IPS-18a (cell line): ENCODE measurements around the gene RFX7.

Experiments
- H3K27ac ChIP-seq: one replicate; pipeline ENCODE4 v1.5.1; 2013; ENCODE audit warnings: low read length
- H3K27me3 ChIP-seq: one replicate; pipeline ENCODE4 v1.6.1; 2013; ENCODE audit warnings: mild to moderate bottlenecking, low read length; ENCODE audit not compliant: control insufficient read depth, insufficient read depth
- H3K36me3 ChIP-seq: one replicate; pipeline ENCODE4 v1.6.1; 2013; ENCODE audit warnings: low read depth, low read length; ENCODE audit not compliant: control insufficient read depth
- H3K4me1 ChIP-seq: one replicate; pipeline ENCODE4 v1.6.1; 2013; ENCODE audit warnings: low read depth, low read length; ENCODE audit not compliant: control insufficient read depth
- H3K4me3 ChIP-seq: one replicate; pipeline ENCODE4 v1.5.1; 2013; ENCODE audit warnings: low read length
- H3K9ac ChIP-seq: one replicate; pipeline ENCODE4 v1.6.1; 2013; ENCODE audit warnings: mild to moderate bottlenecking, low read length, moderate library complexity
- H3K9me3 ChIP-seq: one replicate; pipeline ENCODE4 v1.6.1; 2013; ENCODE audit warnings: low read depth, low read length; ENCODE audit not compliant: control insufficient read depth

The RFX7 gene

GRCh38 chr15:56241374-56242105, 2.1 kb downstream of the RFX7 start:
- H3K9ac ChIP-seq, result peak overlapping the region; percentile 69

DNA sequence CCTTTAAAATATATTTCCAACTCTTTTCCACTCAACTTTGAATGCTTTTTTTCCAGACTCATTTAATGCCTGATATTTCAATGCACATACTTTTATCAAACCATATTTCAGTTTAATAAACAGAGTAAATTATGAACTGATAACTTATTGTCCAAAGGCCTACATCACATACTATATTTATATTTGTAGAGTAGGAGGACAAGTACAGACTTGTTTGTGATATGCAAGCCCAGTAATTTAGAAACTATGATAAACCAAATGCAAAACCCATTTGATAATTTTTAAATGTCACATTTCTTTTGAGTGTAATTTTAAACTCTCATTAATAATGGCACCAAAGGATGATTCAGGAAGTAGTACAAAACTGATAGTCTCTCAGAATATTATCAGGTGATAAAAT, 3.3 kb downstream of the RFX7 start:
- Histone ChIP-seq H3K4me3 (no peak overlapping the region), H3K36me3 (peaks cover 3% of the 10 kb centered on the region), H3K27me3 (no peaks in the 10 kb centered on the region), H3K4me1 (peaks cover 23% of the 10 kb centered on the region), H3K9me3 (no peaks in the 10 kb centered on the region), H3K9ac (no peak overlapping the region), H3K27ac (no peak overlapping the region)

More at GRCh38 chr15:56241374-56242105, 2.1 kb downstream of the RFX7 start:
- H3K27me3 ChIP-seq, result no peaks in the 10 kb centered on the region
- H3K36me3 ChIP-seq, result peaks cover 3% of the 10 kb centered on the region
- no peaks in the 10 kb centered on the region for H3K9me3 ChIP-seq
- H3K4me1 ChIP-seq, result peaks cover 29% of the 10 kb centered on the region
- no peak overlapping the region for H3K27ac ChIP-seq
- peak overlapping the region; percentile 86 for H3K4me3 ChIP-seq

DNA sequence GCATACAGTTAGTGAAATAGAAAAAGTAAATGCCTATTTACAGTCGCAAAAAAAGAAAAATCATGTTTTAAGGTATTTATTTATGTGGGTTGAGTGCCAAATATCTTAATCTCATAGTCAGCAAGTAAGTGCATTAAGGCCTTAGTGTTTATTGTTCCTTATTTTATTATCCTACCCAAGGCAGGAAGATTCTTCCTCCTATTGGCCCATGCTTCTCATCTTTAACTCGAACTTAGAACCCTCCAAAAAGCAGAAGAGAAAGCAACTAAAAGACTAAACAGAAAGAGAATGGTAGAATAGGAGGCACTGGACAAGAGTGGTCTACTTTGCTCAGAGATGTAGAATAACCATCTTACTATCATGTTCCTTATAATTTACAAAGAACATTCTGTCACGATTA, 7.5 kb downstream of the RFX7 start:
- Histone ChIP-seq H3K9ac (no peak overlapping the region), H3K36me3 (peaks cover 11% of the 10 kb centered on the region), H3K27me3 (no peaks in the 10 kb centered on the region), H3K4me3 (no peak overlapping the region), H3K4me1 (peaks cover 15% of the 10 kb centered on the region), H3K9me3 (peaks cover 26% of the 10 kb centered on the region), H3K27ac (no peak overlapping the region)

DNA sequence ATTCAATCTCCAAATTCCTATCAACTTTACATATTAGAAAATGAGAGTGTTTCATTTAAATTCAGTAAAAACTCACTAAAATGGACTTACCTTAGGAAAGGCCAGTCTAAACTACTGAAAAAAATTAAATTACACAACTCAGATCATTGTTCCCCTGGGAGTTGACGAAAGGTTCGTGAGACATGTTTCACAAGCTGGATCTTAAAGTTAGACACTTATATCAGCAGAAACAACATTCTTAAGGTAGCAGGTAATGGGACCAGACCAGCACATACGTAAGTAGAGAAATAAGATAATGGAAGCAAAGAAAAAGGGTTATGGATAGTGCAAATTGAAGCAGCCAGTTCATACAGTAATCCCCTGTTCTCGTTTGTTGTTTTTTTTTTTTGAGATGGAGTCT, 8.9 kb downstream of the RFX7 start:
- peaks cover 11% of the 10 kb centered on the region for H3K36me3 ChIP-seq
- H3K9me3 ChIP-seq, result peaks cover 28% of the 10 kb centered on the region
- no peaks in the 10 kb centered on the region for H3K27me3 ChIP-seq
- H3K4me3 ChIP-seq, result no peak overlapping the region
- no peak overlapping the region for H3K9ac ChIP-seq
- peaks cover 12% of the 10 kb centered on the region for H3K4me1 ChIP-seq
- no peak overlapping the region for H3K27ac ChIP-seq

DNA sequence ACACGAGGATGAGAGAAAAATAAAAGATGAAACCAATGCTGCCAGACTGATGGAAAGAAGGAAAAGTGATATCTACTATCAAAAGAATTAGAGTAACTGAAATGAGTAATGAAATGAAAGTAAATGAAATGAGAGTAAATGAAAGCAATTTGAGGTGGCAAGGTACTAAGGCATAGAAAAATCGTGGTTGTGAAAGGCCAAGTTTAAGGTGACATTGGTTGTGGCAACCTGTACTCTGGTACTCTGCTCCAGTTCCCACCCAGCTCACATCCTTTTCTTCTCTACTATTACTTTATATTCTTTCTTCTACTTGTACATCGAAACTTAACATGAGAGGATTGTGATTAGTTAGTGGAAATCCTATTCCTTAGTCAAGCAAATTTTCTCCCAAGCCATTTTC, 10.1 kb downstream of the RFX7 start:
- H3K4me1 ChIP-seq, result peaks cover 12% of the 10 kb centered on the region
- no peak overlapping the region for H3K4me3 ChIP-seq
- no peak overlapping the region for H3K9ac ChIP-seq
- peaks cover 8% of the 10 kb centered on the region for H3K36me3 ChIP-seq
- H3K27ac ChIP-seq, result no peak overlapping the region
- peaks cover 28% of the 10 kb centered on the region for H3K9me3 ChIP-seq
- no peaks in the 10 kb centered on the region for H3K27me3 ChIP-seq

DNA sequence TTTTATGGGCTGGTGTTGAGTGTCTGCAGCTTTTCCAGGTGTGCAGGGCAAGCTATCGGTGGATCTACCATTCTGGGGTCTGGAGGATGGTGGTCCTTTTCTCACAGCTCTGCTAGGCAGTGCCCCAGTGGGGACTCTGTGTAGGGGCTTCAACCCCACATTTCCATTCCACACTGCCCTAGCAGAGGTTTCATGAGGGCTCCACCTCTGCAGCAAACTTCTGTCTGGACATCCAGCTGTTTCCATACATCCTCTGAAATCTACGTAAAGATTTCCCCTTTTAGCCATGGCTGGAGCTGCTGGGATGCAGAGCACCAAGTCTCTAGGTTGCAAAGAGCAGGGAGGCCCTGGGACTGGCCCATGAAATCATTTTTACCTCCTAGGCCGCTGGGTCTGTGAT, 11.6 kb downstream of the RFX7 start:
- H3K27ac ChIP-seq, result no peak overlapping the region
- H3K9me3 ChIP-seq, result peaks cover 28% of the 10 kb centered on the region
- no peak overlapping the region for H3K4me3 ChIP-seq
- no peak overlapping the region for H3K9ac ChIP-seq
- H3K36me3 ChIP-seq, result peaks cover 8% of the 10 kb centered on the region
- peaks cover 9% of the 10 kb centered on the region for H3K4me1 ChIP-seq
- no peaks in the 10 kb centered on the region for H3K27me3 ChIP-seq

DNA sequence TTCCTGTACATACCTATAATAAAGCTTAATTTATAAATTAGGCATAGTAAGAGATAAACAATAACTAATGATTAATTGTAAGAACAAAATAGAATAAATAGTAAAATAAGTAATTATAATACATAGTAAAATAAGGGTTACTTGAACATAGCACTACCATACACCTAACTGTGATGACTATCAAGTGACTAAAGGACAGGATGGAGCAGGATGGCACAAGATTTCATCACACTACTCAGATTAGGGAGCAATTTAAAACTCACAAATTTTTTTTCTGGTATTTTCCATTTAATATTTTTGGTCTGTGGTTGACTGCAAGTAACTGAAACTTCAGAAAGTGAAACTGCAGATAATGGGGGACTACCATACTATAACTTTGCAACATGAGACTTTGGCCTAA, 14.8 kb downstream of the RFX7 start:
- Histone ChIP-seq H3K4me1 (peaks cover 26% of the 10 kb centered on the region), H3K9me3 (peaks cover 23% of the 10 kb centered on the region), H3K36me3 (no peaks in the 10 kb centered on the region), H3K27me3 (no peaks in the 10 kb centered on the region), H3K9ac (no peak overlapping the region), H3K27ac (no peak overlapping the region), H3K4me3 (no peak overlapping the region)

DNA sequence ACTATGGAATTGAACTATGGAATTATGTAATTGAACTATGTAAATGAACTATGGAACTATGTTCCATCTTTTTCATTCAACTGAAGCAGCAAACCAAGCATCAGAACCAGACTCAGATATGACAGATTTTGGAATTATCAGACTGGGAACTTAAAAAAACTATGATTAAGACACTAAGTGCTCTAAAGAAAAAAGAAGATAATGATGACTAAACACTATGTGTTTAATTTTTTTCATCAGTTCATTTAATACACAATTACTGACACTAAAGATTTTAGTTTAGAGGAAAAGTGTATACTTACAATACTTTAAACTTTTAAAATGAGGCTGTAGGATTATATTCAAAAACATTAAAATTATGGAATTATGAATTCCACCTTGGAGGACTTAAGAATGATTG, 15.3 kb downstream of the RFX7 start:
- Histone ChIP-seq H3K9me3 (peaks cover 18% of the 10 kb centered on the region), H3K36me3 (no peaks in the 10 kb centered on the region), H3K4me1 (peaks cover 26% of the 10 kb centered on the region)

GRCh38 chr15:56227780-56228179, 15.9 kb downstream of the RFX7 start:
- no peak overlapping the region for H3K27ac ChIP-seq
- H3K9ac ChIP-seq, result no peak overlapping the region
- H3K9me3 ChIP-seq, result peaks cover 20% of the 10 kb centered on the region
- H3K27me3 ChIP-seq, result no peaks in the 10 kb centered on the region
- no peaks in the 10 kb centered on the region for H3K36me3 ChIP-seq
- H3K4me1 ChIP-seq, result peaks cover 26% of the 10 kb centered on the region
- H3K4me3 ChIP-seq, result no peak overlapping the region

More for the DNA sequence above, 15.3 kb downstream of the RFX7 start:
- H3K27me3 ChIP-seq, result no peaks in the 10 kb centered on the region
- no peak overlapping the region for H3K4me3 ChIP-seq
- H3K27ac ChIP-seq, result no peak overlapping the region
- no peak overlapping the region for H3K9ac ChIP-seq

DNA sequence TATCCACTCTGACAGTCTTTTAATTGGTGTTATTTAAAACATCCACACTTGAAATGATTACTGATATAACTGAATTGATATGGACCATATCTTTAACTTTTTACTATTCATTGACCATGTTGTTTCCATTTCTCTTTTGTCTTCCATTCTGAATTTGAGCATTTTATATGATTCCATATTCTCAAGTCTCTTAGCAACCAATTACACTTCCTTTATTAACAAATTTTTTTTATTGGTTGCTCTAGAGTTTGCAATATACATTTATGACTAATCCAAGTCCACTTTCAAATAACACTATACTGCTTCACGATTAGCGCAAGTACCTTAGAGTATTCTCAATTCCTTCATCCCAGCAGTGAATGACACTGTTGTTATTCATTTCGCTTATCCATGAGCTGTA, 16.4 kb downstream of the RFX7 start:
- no peak overlapping the region for H3K9ac ChIP-seq
- H3K4me1 ChIP-seq, result peaks cover 26% of the 10 kb centered on the region
- no peaks in the 10 kb centered on the region for H3K36me3 ChIP-seq
- no peak overlapping the region for H3K4me3 ChIP-seq
- peaks cover 15% of the 10 kb centered on the region for H3K9me3 ChIP-seq
- no peak overlapping the region for H3K27ac ChIP-seq
- no peaks in the 10 kb centered on the region for H3K27me3 ChIP-seq

DNA sequence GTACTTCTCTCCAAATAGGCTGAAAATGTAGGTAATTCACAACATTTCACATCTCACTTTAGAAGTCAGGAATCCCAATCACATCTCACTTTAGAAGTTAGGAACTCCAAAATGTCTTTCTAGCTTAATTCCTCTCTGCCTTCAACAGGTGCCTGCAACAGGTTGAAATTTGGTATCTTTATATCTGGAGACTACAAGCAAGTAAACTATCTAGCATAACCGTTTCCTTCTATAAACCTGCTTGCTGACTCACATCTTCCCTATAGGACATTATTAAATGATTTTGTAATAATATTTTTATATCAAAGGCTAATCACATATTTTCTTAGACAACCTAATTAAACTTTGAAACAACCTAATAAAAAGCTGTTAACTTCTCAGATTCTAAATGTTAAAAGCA, 18.2 kb downstream of the RFX7 start:
- Histone ChIP-seq H3K9me3 (peaks cover 9% of the 10 kb centered on the region), H3K36me3 (no peaks in the 10 kb centered on the region), H3K4me3 (no peak overlapping the region), H3K27me3 (no peaks in the 10 kb centered on the region), H3K4me1 (peaks cover 26% of the 10 kb centered on the region), H3K9ac (no peak overlapping the region), H3K27ac (no peak overlapping the region)

DNA sequence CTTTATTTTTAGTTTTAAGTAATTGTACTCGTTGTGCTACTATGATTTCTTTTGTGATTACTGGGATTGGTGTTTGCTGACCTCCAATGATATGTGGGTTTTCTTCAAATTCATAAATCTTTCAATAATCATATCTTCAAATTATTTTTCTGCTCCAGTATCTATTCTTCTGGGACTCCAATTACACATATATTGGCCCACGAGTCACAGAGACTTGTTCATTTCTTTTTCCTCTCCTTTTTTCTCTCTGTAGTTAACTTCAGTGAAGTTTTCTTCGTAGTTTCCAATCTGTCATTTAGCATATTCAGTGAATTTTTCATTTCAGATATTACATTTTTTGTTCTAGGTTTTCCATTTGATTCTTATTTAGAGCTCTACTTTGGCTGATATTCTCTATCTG, 21.4 kb downstream of the RFX7 start:
- Histone ChIP-seq H3K4me3 (no peak overlapping the region), H3K36me3 (no peaks in the 10 kb centered on the region), H3K4me1 (peaks cover 20% of the 10 kb centered on the region), H3K27ac (no peak overlapping the region), H3K9ac (no peak overlapping the region), H3K27me3 (no peaks in the 10 kb centered on the region), H3K9me3 (peaks cover 9% of the 10 kb centered on the region)
